ENCODE measurements around the gene UBASH3A.

Gene UBASH3A

DNA sequence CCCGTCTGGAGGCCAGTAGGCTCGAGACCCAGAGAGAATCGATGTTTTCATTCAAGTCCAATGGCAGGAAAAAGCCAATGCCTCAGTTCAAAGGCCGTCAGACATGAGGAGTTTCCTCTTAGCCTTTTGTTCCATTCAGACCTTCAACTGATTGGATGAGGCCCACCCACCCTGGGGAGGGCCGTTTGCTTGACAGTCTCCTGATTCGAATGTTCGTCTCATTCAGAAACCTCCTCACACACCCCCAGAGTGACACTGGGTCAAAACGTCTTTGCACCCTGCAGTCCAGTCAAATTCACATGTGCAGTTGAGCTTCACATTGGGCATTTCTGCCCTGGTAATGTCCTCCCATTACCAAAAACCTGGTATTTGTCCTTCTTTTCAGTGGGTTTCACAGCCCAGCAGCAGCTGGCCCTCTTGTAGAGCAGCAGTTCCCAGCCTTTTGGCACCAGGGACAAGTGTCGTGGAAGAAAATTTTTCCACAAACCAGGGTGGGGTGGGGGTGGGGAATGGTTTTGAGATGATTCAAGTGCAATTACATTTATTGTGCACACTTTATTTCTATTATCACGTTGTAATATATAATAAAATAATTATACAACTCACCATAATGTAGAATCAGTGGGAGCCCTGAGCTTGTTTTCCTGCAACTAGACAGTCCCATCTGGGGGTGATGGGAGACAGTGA lies 52.2 kb downstream of the UBASH3A start:
- Histone ChIP-seq H3K4me3 (ENCODE audit: insufficient read length, low read depth) (no peak overlapping the region), H3K9ac (ENCODE audit: insufficient read length, low read depth) (no peak overlapping the region), H3K36me3 (ENCODE audit: insufficient read depth, insufficient read length, low read length) (no peaks in the 10 kb centered on the region), H3K4me1 (ENCODE audit: insufficient read depth, insufficient read length) (peaks cover 10% of the 10 kb centered on the region), H3K9me3 (ENCODE audit: insufficient read depth, low read length) (peaks cover 24% of the 10 kb centered on the region; the same call in 1 of the 2 replicates), H3K27me3 (ENCODE audit: insufficient read depth, insufficient read length) (no peaks in the 10 kb centered on the region)
- no peak for DNase-seq (ENCODE audit: low read depth, low spot score)
- TF ChIP-seq YY1 (IDR thresholded peaks at IDR 0.05; ENCODE audit: insufficient read depth, insufficient read length) (no peak), ZNF274 (IDR thresholded peaks at IDR 0.05; ENCODE audit: low read depth, low read length) (no peak), SUZ12 (IDR thresholded peaks at IDR 0.05; ENCODE audit: extremely low read depth, insufficient read depth, insufficient read length) (no peak)

DNA sequence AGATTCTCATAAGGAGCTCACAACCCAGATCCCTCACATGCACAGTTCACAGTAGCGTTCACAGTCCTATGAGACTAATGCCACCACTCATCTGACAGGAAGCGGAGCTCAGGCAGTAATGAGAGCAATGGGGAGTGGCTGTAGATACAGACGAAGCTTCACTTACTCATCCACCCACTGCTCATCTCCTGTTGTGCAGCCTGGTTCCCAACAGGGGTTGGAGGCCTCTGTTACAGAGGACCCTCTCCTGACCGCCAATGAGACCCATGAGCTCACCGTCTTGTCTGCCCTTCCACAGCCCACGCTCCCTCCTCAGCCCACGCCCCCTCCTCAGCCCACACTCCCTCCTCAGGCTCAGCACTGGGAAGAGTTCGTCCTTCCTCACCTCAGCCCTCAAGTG lies 52.8 kb downstream of the UBASH3A start:
- Histone ChIP-seq H3K9ac (ENCODE audit: insufficient read length, low read depth) (no peak overlapping the region), H3K36me3 (ENCODE audit: insufficient read depth, insufficient read length, low read length) (no peaks in the 10 kb centered on the region), H3K27me3 (ENCODE audit: insufficient read depth, insufficient read length) (no peaks in the 10 kb centered on the region), H3K4me1 (ENCODE audit: insufficient read depth, insufficient read length) (peaks cover 10% of the 10 kb centered on the region), H3K9me3 (ENCODE audit: insufficient read depth, low read length) (peaks cover 28% of the 10 kb centered on the region; the same call in 1 of the 2 replicates), H3K4me3 (ENCODE audit: insufficient read length, low read depth) (no peak overlapping the region)
- no peak for DNase-seq (ENCODE audit: low read depth, low spot score)
- no peak for TF ChIP-seq SUZ12 (IDR thresholded peaks at IDR 0.05; ENCODE audit: extremely low read depth, insufficient read depth, insufficient read length)
- TF ChIP-seq ZNF274 (IDR thresholded peaks at IDR 0.05; ENCODE audit: low read depth, low read length): no peak
- no peak for TF ChIP-seq YY1 (IDR thresholded peaks at IDR 0.05; ENCODE audit: insufficient read depth, insufficient read length)

DNA sequence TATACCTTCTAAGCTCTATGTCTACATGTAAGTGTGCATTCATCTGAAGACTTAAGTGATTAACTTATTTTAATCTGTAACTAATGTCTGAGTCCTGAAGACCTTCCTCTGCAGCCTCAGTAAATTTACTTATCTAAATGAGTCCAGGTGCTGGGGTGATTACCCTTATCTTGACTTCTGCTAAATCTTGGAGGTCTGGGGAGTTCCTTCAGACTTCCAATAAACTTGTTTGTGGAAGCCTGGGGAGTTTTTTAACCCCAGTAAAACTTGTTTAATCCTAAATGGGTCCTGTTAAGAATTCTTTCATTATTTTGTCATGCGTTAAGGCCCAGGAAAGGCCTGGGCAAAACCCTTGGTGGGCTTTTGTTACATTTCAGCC lies 55.4 kb downstream of the UBASH3A start:
- Histone ChIP-seq H3K4me3 (ENCODE audit: insufficient read length, low read depth) (no peak overlapping the region), H3K9ac (ENCODE audit: insufficient read length, low read depth) (no peak overlapping the region), H3K27me3 (ENCODE audit: insufficient read depth, insufficient read length) (no peaks in the 10 kb centered on the region), H3K9me3 (ENCODE audit: insufficient read depth, low read length) (peaks cover 28% of the 10 kb centered on the region; the same call in 1 of the 2 replicates), H3K4me1 (ENCODE audit: insufficient read depth, insufficient read length) (peaks cover 6% of the 10 kb centered on the region), H3K36me3 (ENCODE audit: insufficient read depth, insufficient read length, low read length) (no peaks in the 10 kb centered on the region)
- no peak for DNase-seq (ENCODE audit: low read depth, low spot score)
- TF ChIP-seq SUZ12 (IDR thresholded peaks at IDR 0.05; ENCODE audit: extremely low read depth, insufficient read depth, insufficient read length) (no peak), YY1 (IDR thresholded peaks at IDR 0.05; ENCODE audit: insufficient read depth, insufficient read length) (no peak)

DNA sequence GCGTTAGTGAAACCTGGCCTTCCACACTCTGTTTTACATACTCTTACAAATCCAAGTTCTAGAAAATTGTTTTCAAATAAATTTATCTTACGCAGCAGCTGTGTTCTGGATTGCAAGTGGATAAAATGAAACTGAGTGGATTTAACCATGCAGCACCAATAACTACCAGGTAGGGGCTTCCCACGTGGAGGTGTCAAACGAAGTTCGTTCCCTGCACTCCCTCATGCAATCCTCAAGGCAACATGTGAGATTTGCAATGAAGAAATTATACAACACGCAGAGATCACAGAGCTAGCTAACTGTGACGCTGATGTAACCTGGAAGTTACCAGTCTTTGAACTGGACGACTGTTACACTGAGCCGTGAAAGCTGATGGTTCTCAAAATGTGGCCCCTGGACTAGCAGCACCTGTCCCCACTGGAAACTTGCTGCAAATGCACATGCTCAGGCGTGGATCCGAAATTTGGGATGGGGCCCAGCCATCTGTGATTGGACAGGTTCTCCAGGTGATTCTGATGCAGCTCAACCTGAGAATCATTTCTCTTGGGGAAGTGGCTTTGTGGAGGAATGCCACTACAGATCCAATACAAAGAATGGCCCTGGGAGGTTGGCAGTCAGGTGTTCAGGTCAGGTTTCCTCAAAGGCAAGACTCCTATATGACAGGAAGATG lies 56.0 kb downstream of the UBASH3A start:
- H3K9me3 ChIP-seq (ENCODE audit: insufficient read depth, low read length): peaks cover 28% of the 10 kb centered on the region; the same call in 1 of the 2 replicates
- no peaks in the 10 kb centered on the region for H3K36me3 ChIP-seq (ENCODE audit: insufficient read depth, insufficient read length, low read length)
- no peak for DNase-seq (ENCODE audit: low read depth, low spot score)
- no peak overlapping the region for H3K4me3 ChIP-seq (ENCODE audit: insufficient read length, low read depth)
- no peak overlapping the region for H3K9ac ChIP-seq (ENCODE audit: insufficient read length, low read depth)
- TF ChIP-seq ZNF274 (IDR thresholded peaks at IDR 0.05; ENCODE audit: low read depth, low read length): no peak
- TF ChIP-seq YY1 (IDR thresholded peaks at IDR 0.05; ENCODE audit: insufficient read depth, insufficient read length): no peak
- no peak for TF ChIP-seq SUZ12 (IDR thresholded peaks at IDR 0.05; ENCODE audit: extremely low read depth, insufficient read depth, insufficient read length)
- H3K4me1 ChIP-seq (ENCODE audit: insufficient read depth, insufficient read length): peaks cover 5% of the 10 kb centered on the region
- H3K27me3 ChIP-seq (ENCODE audit: insufficient read depth, insufficient read length): no peaks in the 10 kb centered on the region

DNA sequence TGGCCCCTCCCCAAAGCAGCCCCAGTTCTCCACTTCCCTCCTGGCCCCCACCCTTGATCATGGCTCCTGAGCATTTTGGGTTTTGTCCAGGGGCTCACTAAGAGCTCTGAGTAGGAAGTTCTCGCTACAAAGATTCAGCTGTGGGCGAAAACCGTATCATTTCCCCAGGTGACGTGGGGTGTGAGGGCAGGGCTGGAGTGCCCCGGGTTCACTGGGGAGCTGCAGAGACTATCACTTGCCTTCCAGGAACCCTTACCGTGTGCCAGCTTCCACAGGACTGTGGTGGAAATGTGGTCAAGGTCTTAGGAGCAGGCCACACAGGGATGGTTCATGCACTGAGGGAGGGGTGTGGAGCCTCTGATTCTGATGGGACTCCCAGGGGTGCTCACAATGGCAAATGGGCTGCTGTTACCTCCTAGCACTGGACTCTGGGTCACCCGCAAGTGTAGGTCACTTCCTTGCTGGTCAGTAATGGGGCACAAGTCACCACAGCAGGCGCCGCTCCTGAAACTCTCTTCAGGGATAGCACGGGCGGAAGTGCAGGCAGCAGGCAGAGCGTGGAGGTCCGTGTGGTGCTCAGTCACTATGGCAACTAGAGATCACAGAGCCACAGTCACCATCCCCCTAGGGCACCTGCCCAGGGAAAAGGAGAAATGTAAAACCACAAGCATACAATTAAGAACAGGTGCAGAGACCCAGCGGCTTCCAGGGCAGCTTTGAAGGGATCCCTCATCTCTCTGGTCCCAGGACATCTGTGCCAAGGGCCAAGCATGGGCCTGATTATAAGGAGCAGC lies 56.9 kb downstream of the UBASH3A start:
- no peak for DNase-seq (ENCODE audit: low read depth, low spot score)
- no peak for TF ChIP-seq ZNF274 (IDR thresholded peaks at IDR 0.05; ENCODE audit: low read depth, low read length)
- no peak for TF ChIP-seq SUZ12 (IDR thresholded peaks at IDR 0.05; ENCODE audit: extremely low read depth, insufficient read depth, insufficient read length)
- no peak for TF ChIP-seq YY1 (IDR thresholded peaks at IDR 0.05; ENCODE audit: insufficient read depth, insufficient read length)
- Histone ChIP-seq H3K4me3 (ENCODE audit: insufficient read length, low read depth) (no peak overlapping the region), H3K4me1 (ENCODE audit: insufficient read depth, insufficient read length) (peaks cover 5% of the 10 kb centered on the region), H3K9ac (ENCODE audit: insufficient read length, low read depth) (no peak overlapping the region), H3K36me3 (ENCODE audit: insufficient read depth, insufficient read length, low read length) (no peaks in the 10 kb centered on the region), H3K27me3 (ENCODE audit: insufficient read depth, insufficient read length) (no peaks in the 10 kb centered on the region), H3K9me3 (ENCODE audit: insufficient read depth, low read length) (peaks cover 28% of the 10 kb centered on the region; the same call in 1 of the 2 replicates)

DNA sequence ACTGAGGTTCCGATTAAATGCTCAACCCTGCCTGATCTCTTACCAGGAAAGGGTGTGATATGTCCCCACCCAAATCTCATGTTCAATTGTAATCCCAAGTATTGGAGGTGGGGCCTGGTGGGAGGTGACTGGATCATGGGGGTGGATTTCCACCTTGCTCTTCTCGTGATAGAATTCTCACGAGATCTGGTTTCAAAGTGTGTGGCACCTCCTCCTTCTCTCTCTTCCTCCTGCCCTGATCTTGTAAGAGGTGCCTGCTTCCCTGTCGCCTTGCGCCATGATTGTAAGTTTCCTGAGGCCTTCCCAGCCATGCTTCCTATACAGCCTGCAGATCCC lies 57.5 kb downstream of the UBASH3A start:
- Histone ChIP-seq H3K9ac (ENCODE audit: insufficient read length, low read depth) (no peak overlapping the region), H3K27me3 (ENCODE audit: insufficient read depth, insufficient read length) (no peaks in the 10 kb centered on the region), H3K9me3 (ENCODE audit: insufficient read depth, low read length) (peaks cover 28% of the 10 kb centered on the region; the same call in 1 of the 2 replicates), H3K4me3 (ENCODE audit: insufficient read length, low read depth) (no peak overlapping the region), H3K36me3 (ENCODE audit: insufficient read depth, insufficient read length, low read length) (no peaks in the 10 kb centered on the region), H3K4me1 (ENCODE audit: insufficient read depth, insufficient read length) (peaks cover 5% of the 10 kb centered on the region)
- no peak for DNase-seq (ENCODE audit: low read depth, low spot score)
- TF ChIP-seq ZNF274 (IDR thresholded peaks at IDR 0.05; ENCODE audit: low read depth, low read length): no peak
- no peak for TF ChIP-seq YY1 (IDR thresholded peaks at IDR 0.05; ENCODE audit: insufficient read depth, insufficient read length)
- no peak for TF ChIP-seq SUZ12 (IDR thresholded peaks at IDR 0.05; ENCODE audit: extremely low read depth, insufficient read depth, insufficient read length)
